ENCODE data around the gene PCDH9.

The PCDH9 gene

GRCh38 chr13:67094078-67094477, 136.1 kb downstream of the PCDH9 start:
- in situ Hi-C loops (cut with MboI; ENCODE audit: low sequenced_read_pairs, unreplicated experiment), result no loop called here
- no peak for TF ChIP-seq CTCF (IDR thresholded peaks at IDR 0.05; ENCODE audit: borderline replicate concordance, control extremely low read depth, extremely low read depth, insufficient read depth, missing control alignments)
- no peak for DNase-seq (ENCODE audit: low spot score)

DNA sequence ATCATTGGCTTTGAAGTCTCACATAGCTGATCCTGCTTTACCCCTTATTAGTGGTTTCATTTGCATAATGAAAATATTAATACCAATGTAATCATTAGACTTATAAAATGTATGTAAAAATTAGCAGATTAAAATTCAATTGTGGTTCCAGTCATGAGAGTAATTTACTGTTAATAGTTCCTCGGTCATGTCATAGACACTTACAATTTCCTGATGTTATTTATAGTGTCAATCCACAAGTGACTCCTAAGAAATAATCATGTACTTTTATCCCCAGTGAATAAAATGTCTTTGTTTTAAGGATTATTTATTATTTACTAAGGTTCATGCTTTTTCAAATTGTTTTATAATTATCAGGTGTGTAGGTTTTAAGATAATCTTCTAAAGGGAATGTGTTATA, 138.5 kb downstream of the PCDH9 start:
- no peak for TF ChIP-seq CTCF (IDR thresholded peaks at IDR 0.05; ENCODE audit: borderline replicate concordance, control extremely low read depth, extremely low read depth, insufficient read depth, missing control alignments)
- DNase-seq (ENCODE audit: low spot score), result no peak
- in situ Hi-C loops (cut with MboI; ENCODE audit: low sequenced_read_pairs, unreplicated experiment), result no loop called here

DNA sequence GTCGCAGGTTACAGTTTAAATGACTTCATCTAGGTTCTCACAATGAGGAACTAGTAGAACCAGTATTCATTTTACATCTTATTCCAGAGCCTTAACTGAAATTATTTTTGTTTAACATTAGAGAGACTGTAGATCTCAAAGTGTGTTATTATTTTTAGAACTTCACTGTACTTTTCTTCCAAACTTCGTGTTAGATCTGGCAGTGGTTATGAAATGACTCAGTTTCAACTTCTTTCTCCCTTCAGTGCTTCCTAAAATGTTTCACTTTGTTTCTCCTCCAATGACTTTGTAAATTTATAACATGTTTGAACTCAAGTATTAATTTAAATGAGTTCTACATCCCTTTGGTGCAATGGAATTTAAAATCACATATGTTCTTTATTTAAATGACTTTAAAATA, 139.3 kb downstream of the PCDH9 start:
- TF ChIP-seq CTCF (IDR thresholded peaks at IDR 0.05; ENCODE audit: borderline replicate concordance, control extremely low read depth, extremely low read depth, insufficient read depth, missing control alignments), result no peak
- in situ Hi-C loops (cut with MboI; ENCODE audit: low sequenced_read_pairs, unreplicated experiment), result no loop called here
- no peak for DNase-seq (ENCODE audit: low spot score)

DNA sequence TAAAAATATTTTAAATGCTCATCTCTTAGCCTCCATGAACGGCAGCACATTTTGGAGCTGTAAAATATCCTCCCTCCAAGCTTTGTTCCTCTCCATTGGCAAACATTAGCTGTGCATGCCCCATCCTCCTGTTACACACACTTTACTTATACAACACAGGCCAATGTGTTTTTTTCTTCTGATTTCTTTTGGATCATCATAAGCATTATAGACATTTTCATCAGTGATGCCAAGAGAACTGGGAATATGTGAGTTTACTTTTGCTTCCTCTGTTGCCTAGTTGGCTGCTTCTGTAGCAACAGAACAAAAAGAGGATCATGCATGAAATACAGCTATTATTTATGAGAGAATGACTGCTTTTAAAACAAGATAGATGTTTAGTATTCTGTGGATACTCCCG, 142.6 kb downstream of the PCDH9 start:
- TF ChIP-seq CTCF (IDR thresholded peaks at IDR 0.05; ENCODE audit: borderline replicate concordance, control extremely low read depth, extremely low read depth, insufficient read depth, missing control alignments), result no peak
- in situ Hi-C loops (cut with MboI; ENCODE audit: low sequenced_read_pairs, unreplicated experiment), result no loop called here
- DNase-seq (ENCODE audit: low spot score), result no peak

DNA sequence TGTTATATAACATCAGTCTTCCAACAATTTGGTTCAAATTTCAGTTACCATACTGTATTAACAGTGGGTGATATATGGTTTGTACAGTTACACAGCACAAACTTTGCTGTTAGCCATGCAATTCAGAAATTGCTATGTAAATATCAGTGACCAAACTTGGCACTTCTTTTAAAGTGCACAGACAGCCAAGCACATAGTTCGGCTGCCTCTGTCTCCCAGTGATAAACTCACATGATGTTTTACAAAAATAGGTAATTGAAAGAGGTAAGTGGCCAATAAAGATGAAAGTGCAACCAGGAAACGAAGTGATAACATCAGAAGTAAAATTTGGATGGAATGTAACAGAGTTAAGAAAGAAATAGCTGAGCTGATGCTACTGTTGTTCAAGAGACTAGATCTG, 143.9 kb downstream of the PCDH9 start:
- no peak for DNase-seq (ENCODE audit: low spot score)
- in situ Hi-C loops (cut with MboI; ENCODE audit: low sequenced_read_pairs, unreplicated experiment), result no loop called here
- TF ChIP-seq CTCF (IDR thresholded peaks at IDR 0.05; ENCODE audit: borderline replicate concordance, control extremely low read depth, extremely low read depth, insufficient read depth, missing control alignments), result no peak

- no peak for TF ChIP-seq CTCF (IDR thresholded peaks at IDR 0.05; ENCODE audit: borderline replicate concordance, control extremely low read depth, extremely low read depth, insufficient read depth, missing control alignments)
- in situ Hi-C loops (cut with MboI; ENCODE audit: low sequenced_read_pairs, unreplicated experiment), result no loop called here
- DNase-seq (ENCODE audit: low spot score), result no peak
Measured at GRCh38 chr13:67084066-67084465, 146.1 kb downstream of the PCDH9 start.

- TF ChIP-seq CTCF (IDR thresholded peaks at IDR 0.05; ENCODE audit: borderline replicate concordance, control extremely low read depth, extremely low read depth, insufficient read depth, missing control alignments), result no peak
- in situ Hi-C loops (cut with MboI; ENCODE audit: low sequenced_read_pairs, unreplicated experiment), result no loop called here
- no peak for DNase-seq (ENCODE audit: low spot score)
Measured at GRCh38 chr13:67083519-67083918, 146.6 kb downstream of the PCDH9 start.

Measured in GM13976 (cell line).